Pancreas (tissue), 10 donors: ENCODE measurements around the gene RELT. TPM values are rescaled to one million over a fixed set of nuclear protein-coding genes. Genes with fewer than 3 reads are reported as not detected.

Experiments used
- ATAC-seq, 4 donors: fragments of 200-7000 bp; cut with Tn5 transposase; one replicate each; pipeline versions ENCODE4 v1.8.0 to v1.9.1; 2020; ENCODE audit warnings: mild to moderate bottlenecking in 4 of 4, moderate library complexity in 4 of 4
- DNase-seq, 6 donors: peaks; one replicate each; pipeline ENCODE4 v3.0.0-alpha.2; 2020
- FAIRE-seq: peaks from 2 replicates; lab custom pipeline; 2012; peaks lifted over from hg19 to GRCh38; lab: Jason Lieb, UNC
- H3K27ac ChIP-seq, 4 donors: fragments of 200-600 bp; sonication (generic); 1 replicate in 3 of 4; 2 replicates in 1 of 4; pipeline versions ENCODE4 v1.5.0 to v1.8.0; 2020
- H3K27me3 ChIP-seq, 4 donors: fragments of 200-600 bp; one replicate each; pipeline ENCODE4 v1.8.0; 2021
- H3K36me3 ChIP-seq, 3 donors: fragments of 200-600 bp; sonication (generic) in 1 of 3; one replicate each; pipeline versions ENCODE4 v1.5.0 to v1.8.0; 2020 to 2021
- H3K4me1 ChIP-seq, 3 donors: fragments of 200-600 bp; one replicate each; pipeline ENCODE4 v1.8.0; 2021
- H3K4me3 ChIP-seq, 4 donors: fragments of 200-600 bp; sonication (generic) in 2 of 4; one replicate each; pipeline versions ENCODE4 v1.5.0 to v1.8.0; 2020 to 2021
- H3K9me3 ChIP-seq, 4 donors: fragments of 200-600 bp; one replicate each; pipeline ENCODE4 v1.8.0; 2021
- WGBS, 2 donors: extraction: QIAGEN DNeasy Blood & Tissue Kit; methylation state at CpG; one replicate each; pipeline ENCODE4 v1.1.7; 2013; 5-methylcytosine and 5-hydroxymethylcytosine counted together
- intact Hi-C, 3 donors: fragments of 100-400 bp; cut with DNase I; formaldehyde crosslinking; loops; one replicate each; pipeline versions ENCODE4 v1.11.1 to v1.14.2; 2022
- polyA plus RNA-seq, 2 donors: library from polyadenylated mRNA; stranded (reverse); fragments of 200-250 nt; gene quantifications; one replicate each; pipeline ENCODE4 v1.2.3, GENCODE V29; 2013
- total RNA-seq, 6 donors: library from RNA; stranded (reverse); fragmentation: NEBNext Ultra II Directional in 4 of 6; extraction: Animal tissue kit (Norgen Biotek cat#: 25700) in 4 of 6; gene quantifications; one replicate each; pipeline versions ENCODE4 v1.2.1 to v1.2.4, GENCODE V29; 2021 to 2023
- TF ChIP-seq, protein P1 (sequence below), 4 donors: fragments of 200-600 bp; sonication (generic) in 3 of 4; IDR thresholded peaks; one replicate each; pipeline versions ENCODE4 v1.5.0 to v1.8.0; 2021; ENCODE audit warnings: antibody characterized with exemption in 4 of 4
- donor health status: healthy with polysubstance abuse.
- donor health status: DM: no; HTN: no; CAD: no; lungs with moderate emphysema.
- donor health status: DM: no; HTN: no; CAD: no.
- donor health status: control.
- donor health status: control.
- donor health status: Bipolar disorder and iron deficiency.
- donor health status: DM: yes; HTN: yes; CAD: no.
- donor health status: DM: no; HTN: no; CAD: no.
- donor health status: DM: no; HTN: no; CAD: no.
- donor health status: DM: yes; HTN: yes; CAD: no.

The RELT gene
- total and polyA plus RNA-seq, 8 donors = 0.23 to 4.7 (median 0.75) TPM

- Histone ChIP-seq H3K9me3 (no peaks in the 10 kb centered on the region), H3K4me3 (no peak overlapping the region), H3K27me3 (no peaks in the 10 kb centered on the region), H3K4me1 (peaks cover 0 to 8% (median 0%) of the 10 kb centered on the region in 3 donors), H3K27ac (peak overlapping the region in 1 of 4 donors; percentile 12), H3K36me3 (no peaks in the 10 kb centered on the region)
- FAIRE-seq (no peak), DNase-seq (no peak), ATAC-seq (no peak)
- 76 to 90% methylated on average over 3 of the region's 3 CpGs for WGBS, 2 donors
- intact Hi-C loops = no loop called here
- TF ChIP-seq, protein P1, sequence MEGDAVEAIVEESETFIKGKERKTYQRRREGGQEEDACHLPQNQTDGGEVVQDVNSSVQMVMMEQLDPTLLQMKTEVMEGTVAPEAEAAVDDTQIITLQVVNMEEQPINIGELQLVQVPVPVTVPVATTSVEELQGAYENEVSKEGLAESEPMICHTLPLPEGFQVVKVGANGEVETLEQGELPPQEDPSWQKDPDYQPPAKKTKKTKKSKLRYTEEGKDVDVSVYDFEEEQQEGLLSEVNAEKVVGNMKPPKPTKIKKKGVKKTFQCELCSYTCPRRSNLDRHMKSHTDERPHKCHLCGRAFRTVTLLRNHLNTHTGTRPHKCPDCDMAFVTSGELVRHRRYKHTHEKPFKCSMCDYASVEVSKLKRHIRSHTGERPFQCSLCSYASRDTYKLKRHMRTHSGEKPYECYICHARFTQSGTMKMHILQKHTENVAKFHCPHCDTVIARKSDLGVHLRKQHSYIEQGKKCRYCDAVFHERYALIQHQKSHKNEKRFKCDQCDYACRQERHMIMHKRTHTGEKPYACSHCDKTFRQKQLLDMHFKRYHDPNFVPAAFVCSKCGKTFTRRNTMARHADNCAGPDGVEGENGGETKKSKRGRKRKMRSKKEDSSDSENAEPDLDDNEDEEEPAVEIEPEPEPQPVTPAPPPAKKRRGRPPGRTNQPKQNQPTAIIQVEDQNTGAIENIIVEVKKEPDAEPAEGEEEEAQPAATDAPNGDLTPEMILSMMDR (IDR thresholded peaks at IDR 0.05) = no peak
Measured at GRCh38 chr11:73382747-73383146, 6.5 kb downstream of the RELT start.

GRCh38 chr11:73383249-73384124 lies 7.3 kb downstream of the RELT start:
- Histone ChIP-seq H3K36me3 (no peaks in the 10 kb centered on the region), H3K4me3 (no peak overlapping the region), H3K4me1 (peaks cover 0 to 8% (median 0%) of the 10 kb centered on the region in 3 donors), H3K9me3 (no peaks in the 10 kb centered on the region), H3K27ac (no peak overlapping the region), H3K27me3 (no peaks in the 10 kb centered on the region)
- FAIRE-seq = no peak
- TF ChIP-seq, protein P1 (IDR thresholded peaks at IDR 0.05) = no peak
- WGBS, 2 donors = 76 to 79% methylated on average over 9 of the region's 9 CpGs
- intact Hi-C loops = no loop called here
- no peak for DNase-seq
- ATAC-seq = no peak

- ATAC-seq (no peak), FAIRE-seq (no peak), DNase-seq (no peak)
- Histone ChIP-seq H3K27ac (no peak overlapping the region), H3K27me3 (no peaks in the 10 kb centered on the region), H3K9me3 (no peaks in the 10 kb centered on the region), H3K36me3 (no peaks in the 10 kb centered on the region), H3K4me1 (peaks cover 0 to 8% (median 0%) of the 10 kb centered on the region in 3 donors), H3K4me3 (no peak overlapping the region)
- WGBS, 2 donors = 91 to 94% methylated on average over 7 of the region's 7 CpGs
- intact Hi-C loops = no loop called here
- TF ChIP-seq, protein P1 (IDR thresholded peaks at IDR 0.05) = no peak
Measured at GRCh38 chr11:73384125-73384441, 7.9 kb downstream of the RELT start.

- DNase-seq = no peak
Measured at GRCh38 chr11:73384531-73384871, 8.3 kb downstream of the RELT start.

More at GRCh38 chr11:73384531-73384871, 8.3 kb downstream of the RELT start:
- no peaks in the 10 kb centered on the region for H3K27me3 ChIP-seq
- peak overlapping the region in 1 of 4 donors; percentile 44 for H3K27ac ChIP-seq
- no peak overlapping the region for H3K4me3 ChIP-seq
- 79 to 94% methylated on average over 4 of the region's 4 CpGs for WGBS, 2 donors
- ATAC-seq (no peak), FAIRE-seq (no peak)
- peaks cover 0 to 8% (median 0%) of the 10 kb centered on the region in 3 donors for H3K4me1 ChIP-seq
- TF ChIP-seq, protein P1 (IDR thresholded peaks at IDR 0.05) = no peak
- H3K9me3 ChIP-seq = no peaks in the 10 kb centered on the region
- intact Hi-C loops = no loop called here
- H3K36me3 ChIP-seq = no peaks in the 10 kb centered on the region
